Measurements from ENCODE around the gene PYY.

DNA sequence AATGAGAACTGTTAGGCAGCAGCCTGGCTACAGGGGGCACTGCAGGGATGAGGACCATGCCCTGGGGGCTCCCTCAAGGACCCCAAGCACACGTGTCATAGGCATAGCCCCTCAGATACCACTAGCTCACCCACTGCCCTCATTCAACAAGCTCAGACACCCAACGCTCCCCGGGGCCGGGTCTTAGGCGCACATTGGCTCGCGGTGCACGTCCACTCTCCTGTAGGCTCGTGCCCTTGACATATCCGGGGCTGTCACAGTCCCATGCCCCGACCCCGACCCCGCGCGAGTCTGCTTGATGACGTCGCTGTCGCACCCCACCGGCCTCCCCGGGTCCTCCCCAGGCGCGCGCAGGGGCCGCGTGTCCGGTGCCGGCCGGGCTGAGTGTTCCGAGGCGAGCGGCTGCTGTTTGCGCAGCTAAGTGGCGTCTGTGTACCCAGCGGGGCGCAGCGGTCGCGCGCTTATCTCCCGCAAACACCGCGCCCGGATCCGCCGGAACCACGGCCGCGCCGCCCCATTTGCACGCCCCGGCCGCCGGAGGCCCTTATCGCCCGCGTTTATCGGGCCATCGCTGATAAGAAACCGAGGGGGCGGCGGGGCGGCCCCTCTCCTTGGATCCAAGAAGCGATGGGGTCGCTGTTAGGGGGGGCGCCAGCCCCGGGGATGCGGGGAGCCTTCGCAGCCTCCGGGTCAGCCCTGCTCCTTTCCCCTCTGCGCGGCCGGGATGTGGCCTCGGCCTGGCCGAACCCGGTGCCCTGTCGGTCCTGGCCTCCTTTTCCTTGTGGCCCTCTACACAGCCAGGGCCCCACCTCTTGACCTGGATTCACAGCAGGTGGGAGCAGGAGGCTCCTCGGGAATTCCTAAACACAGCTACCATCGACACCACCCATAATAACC, 30.0 kb upstream of the PYY start:
- TF ChIP-seq, protein P1, sequence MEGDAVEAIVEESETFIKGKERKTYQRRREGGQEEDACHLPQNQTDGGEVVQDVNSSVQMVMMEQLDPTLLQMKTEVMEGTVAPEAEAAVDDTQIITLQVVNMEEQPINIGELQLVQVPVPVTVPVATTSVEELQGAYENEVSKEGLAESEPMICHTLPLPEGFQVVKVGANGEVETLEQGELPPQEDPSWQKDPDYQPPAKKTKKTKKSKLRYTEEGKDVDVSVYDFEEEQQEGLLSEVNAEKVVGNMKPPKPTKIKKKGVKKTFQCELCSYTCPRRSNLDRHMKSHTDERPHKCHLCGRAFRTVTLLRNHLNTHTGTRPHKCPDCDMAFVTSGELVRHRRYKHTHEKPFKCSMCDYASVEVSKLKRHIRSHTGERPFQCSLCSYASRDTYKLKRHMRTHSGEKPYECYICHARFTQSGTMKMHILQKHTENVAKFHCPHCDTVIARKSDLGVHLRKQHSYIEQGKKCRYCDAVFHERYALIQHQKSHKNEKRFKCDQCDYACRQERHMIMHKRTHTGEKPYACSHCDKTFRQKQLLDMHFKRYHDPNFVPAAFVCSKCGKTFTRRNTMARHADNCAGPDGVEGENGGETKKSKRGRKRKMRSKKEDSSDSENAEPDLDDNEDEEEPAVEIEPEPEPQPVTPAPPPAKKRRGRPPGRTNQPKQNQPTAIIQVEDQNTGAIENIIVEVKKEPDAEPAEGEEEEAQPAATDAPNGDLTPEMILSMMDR (conservative IDR thresholded peaks at IDR 0.05) = no peak; the same call in 1 of the 2 replicates
- TF ChIP-seq ZFX (IDR thresholded peaks at IDR 0.05) = no peak
